ENCODE results near the gene CFD.

- TF ChIP-seq CTCF (IDR thresholded peaks at IDR 0.05): no peak
- no peak for TF ChIP-seq EP300 (IDR thresholded peaks at IDR 0.05)
Observed at GRCh38 chr19:873084-873483, 13.6 kb downstream of the CFD start.

Data from ovary (tissue), 3 donors.